ENCODE data around the gene WDR35.

Gene WDR35

DNA sequence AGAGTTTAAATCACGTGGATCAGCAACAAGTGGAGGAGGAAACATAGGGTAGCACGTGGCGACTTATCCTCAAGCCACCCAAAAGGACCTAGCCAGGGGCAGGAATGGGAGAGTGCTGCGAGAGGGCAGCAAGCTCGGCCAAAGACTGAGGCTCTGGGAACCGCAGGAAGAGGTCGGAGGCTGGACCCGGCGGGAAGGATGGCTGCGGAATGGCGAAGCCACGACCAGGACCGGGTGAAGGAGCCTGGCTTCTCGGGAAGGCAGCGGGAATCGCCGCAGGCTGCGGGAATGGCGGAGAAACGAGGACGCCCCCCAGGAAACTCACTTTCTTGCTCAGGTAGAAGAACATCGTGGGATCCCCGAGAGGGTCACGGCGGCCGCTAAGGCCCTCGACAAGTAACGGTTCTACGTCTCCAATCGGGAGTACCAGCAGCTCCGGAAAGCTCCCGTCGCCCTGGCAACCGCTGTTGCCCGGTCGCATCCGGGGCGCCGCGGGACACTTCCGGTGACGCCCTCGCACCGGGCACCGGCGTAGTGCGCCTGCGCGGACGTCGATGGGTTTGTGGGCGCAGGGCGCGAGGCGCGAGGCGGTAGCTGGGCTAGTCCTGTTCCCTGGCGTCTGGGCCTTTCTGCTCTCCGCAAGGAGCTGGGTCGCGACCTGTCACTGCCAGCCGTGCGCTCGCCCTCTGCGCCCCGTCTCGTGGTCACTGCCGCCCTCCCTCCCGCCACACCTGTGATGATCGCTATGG lies at the start of gene WDR35:
TSS of gene WDR35 (minus strand) at position 439 of the 749 bp plus-strand sequence. CDS start at position 349, 90 bp downstream.
- Histone ChIP-seq H3K9me3 (ENCODE audit: control insufficient read depth, insufficient read depth, low read length) (no peaks in the 10 kb centered on the region), H3K4me1 (ENCODE audit: control insufficient read depth, insufficient read depth, low read length) (peaks cover 24% of the 10 kb centered on the region; the same call in 1 of the 2 replicates), H3K4me3 (ENCODE audit: low read depth, low read length) (peak within 1 kb of the TSS; percentile 93), H3K9ac (ENCODE audit: low read depth, low read length) (peak within 1 kb of the TSS; percentile 64), H3K27me3 (ENCODE audit: control insufficient read depth, insufficient read depth, low read length) (no peaks in the 10 kb centered on the region), H3K36me3 (ENCODE audit: control insufficient read depth, insufficient read depth, low read length) (peaks cover 10% of the 10 kb centered on the region), H3K27ac (ENCODE audit: low read depth, low read length) (peak within 1 kb of the TSS; percentile 90)

DNA sequence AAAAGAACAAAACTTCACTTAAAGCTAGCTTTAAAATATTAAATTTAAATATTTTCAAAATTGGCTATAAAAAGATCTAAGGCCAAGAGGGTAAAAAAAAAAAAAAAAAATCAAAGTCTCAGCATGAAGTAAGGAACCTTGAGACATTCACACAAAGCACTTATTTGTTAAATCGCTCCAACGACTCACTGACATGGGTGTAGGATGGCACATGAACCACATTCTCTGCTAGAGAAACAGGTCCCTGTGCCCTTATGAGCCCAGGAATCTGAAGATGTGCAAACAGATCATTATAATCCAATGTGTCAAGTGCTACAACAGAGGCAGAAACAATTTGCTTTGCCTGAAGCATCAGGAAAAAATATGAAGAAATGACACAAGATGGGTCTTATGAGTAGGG lies 47.8 kb upstream of the WDR35 start:
- Histone ChIP-seq H3K27me3 (ENCODE audit: control insufficient read depth, insufficient read depth, low read length) (no peaks in the 10 kb centered on the region), H3K36me3 (ENCODE audit: control insufficient read depth, insufficient read depth, low read length) (peaks cover 92% of the 10 kb centered on the region), H3K4me3 (ENCODE audit: low read depth, low read length) (no peak overlapping the region), H3K9me3 (ENCODE audit: control insufficient read depth, insufficient read depth, low read length) (no peaks in the 10 kb centered on the region), H3K27ac (ENCODE audit: low read depth, low read length) (no peak overlapping the region), H3K9ac (ENCODE audit: low read depth, low read length) (no peak overlapping the region), H3K4me1 (ENCODE audit: control insufficient read depth, insufficient read depth, low read length) (peaks cover 3% of the 10 kb centered on the region; the same call in 1 of the 2 replicates)

DNA sequence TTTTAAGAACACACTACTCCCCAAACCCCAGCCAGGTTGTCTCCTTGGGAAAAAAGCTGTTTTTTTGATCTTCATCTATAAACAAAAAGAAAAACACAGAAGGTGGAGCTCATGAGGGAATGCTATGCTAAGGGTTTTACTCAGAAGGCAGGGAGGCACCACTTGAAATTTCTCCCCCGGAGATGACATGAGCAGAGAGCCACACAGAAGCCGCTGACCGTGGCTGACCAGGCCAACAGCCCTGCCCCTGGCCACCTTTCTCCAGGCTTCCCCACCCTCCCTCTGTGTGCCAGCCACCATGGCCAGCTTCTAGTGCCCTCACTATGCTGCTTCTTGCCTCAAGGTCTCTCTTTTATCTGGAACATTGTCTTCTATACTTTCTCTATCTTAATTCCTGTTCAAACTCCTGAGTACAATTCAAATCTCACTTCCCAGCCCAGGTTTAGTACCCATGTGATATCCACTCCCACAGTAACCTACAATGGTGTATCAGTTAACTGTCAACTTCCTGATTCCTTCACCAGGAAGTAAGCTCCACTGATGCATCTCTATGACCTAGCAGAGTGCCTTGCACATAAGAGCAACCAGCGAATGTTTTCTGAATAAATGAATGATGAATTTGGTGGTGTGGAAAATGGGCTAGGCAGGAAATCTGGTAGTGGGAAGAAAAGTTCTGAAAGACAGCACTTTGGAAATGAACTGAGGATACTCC lies 46.2 kb upstream of the WDR35 start:
- H3K36me3 ChIP-seq (ENCODE audit: control insufficient read depth, insufficient read depth, low read length): peaks cover 98% of the 10 kb centered on the region
- peaks cover 3% of the 10 kb centered on the region; the same call in 1 of the 2 replicates for H3K4me1 ChIP-seq (ENCODE audit: control insufficient read depth, insufficient read depth, low read length)
- H3K27ac ChIP-seq (ENCODE audit: low read depth, low read length): no peak overlapping the region
- no peak overlapping the region for H3K9ac ChIP-seq (ENCODE audit: low read depth, low read length)
- H3K4me3 ChIP-seq (ENCODE audit: low read depth, low read length): no peak overlapping the region
- H3K9me3 ChIP-seq (ENCODE audit: control insufficient read depth, insufficient read depth, low read length): no peaks in the 10 kb centered on the region
- no peaks in the 10 kb centered on the region for H3K27me3 ChIP-seq (ENCODE audit: control insufficient read depth, insufficient read depth, low read length)

DNA sequence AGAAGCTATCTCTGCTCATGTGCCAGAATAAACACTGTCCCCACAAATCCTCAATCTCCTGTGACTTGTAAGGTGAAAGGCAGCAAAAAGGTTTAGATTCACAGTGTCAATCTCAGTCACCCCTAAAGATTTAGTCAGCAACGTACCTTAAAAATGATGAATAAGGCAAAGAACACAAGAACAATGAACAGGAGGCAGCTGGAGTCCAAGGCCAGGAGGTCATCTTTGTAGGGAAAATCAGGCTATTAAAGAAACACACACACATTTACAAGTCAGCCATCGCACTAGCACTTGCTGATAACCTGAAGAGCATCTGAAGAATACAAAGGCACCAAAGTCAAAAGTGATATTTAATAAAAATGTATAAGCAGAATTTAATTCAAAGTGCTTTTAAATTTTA lies 44.9 kb upstream of the WDR35 start:
- Histone ChIP-seq H3K27ac (ENCODE audit: low read depth, low read length) (no peak overlapping the region), H3K9me3 (ENCODE audit: control insufficient read depth, insufficient read depth, low read length) (no peaks in the 10 kb centered on the region), H3K4me1 (ENCODE audit: control insufficient read depth, insufficient read depth, low read length) (peaks cover 3% of the 10 kb centered on the region; the same call in 1 of the 2 replicates), H3K36me3 (ENCODE audit: control insufficient read depth, insufficient read depth, low read length) (peaks cover 91% of the 10 kb centered on the region), H3K27me3 (ENCODE audit: control insufficient read depth, insufficient read depth, low read length) (no peaks in the 10 kb centered on the region), H3K4me3 (ENCODE audit: low read depth, low read length) (no peak overlapping the region), H3K9ac (ENCODE audit: low read depth, low read length) (no peak overlapping the region)

DNA sequence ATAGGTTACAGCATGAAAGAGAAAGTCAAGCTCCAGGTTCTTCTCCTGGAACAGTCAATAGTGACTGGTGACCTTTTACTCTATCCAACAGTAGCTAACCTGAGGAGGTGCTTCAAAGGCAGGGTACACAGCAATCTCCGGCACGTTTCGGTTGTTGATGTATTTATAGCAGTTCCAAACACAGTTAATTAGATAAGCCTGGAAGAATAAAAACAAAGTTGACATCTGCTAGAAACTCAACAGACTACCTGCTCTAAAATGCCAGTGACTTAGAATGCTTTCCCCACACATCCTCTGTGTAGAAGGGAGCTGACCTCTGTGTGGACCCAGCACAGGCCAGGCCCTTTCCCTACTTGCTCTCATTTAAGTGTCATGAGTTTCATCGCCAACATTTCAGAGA lies 44.3 kb upstream of the WDR35 start:
- Histone ChIP-seq H3K9me3 (ENCODE audit: control insufficient read depth, insufficient read depth, low read length) (no peaks in the 10 kb centered on the region), H3K27ac (ENCODE audit: low read depth, low read length) (no peak overlapping the region), H3K4me1 (ENCODE audit: control insufficient read depth, insufficient read depth, low read length) (peaks cover 3% of the 10 kb centered on the region; the same call in 1 of the 2 replicates), H3K4me3 (ENCODE audit: low read depth, low read length) (no peak overlapping the region), H3K27me3 (ENCODE audit: control insufficient read depth, insufficient read depth, low read length) (no peaks in the 10 kb centered on the region), H3K36me3 (ENCODE audit: control insufficient read depth, insufficient read depth, low read length) (peaks cover 88% of the 10 kb centered on the region), H3K9ac (ENCODE audit: low read depth, low read length) (no peak overlapping the region)

DNA sequence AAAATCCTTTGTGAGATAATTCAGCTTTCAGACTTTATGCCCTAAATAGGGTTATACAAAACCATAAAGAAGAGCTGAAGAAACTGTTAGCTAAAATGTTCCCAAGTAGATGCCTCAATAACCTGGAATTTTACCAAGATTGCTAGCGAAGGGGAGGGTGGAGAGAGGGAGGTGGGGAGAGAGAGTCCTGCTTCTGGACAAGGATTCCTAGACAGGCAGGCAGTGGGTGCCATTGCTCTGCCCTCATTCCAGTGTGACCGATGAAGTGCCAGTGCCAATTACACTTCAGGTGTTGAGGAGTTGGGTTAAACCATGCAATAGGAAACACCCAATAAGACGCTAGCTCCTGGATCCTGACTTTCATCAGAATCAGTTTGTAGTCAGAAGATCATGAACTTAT lies 43.4 kb upstream of the WDR35 start:
- Histone ChIP-seq H3K27ac (ENCODE audit: low read depth, low read length) (no peak overlapping the region), H3K4me1 (ENCODE audit: control insufficient read depth, insufficient read depth, low read length) (peaks cover 3% of the 10 kb centered on the region; the same call in 1 of the 2 replicates), H3K27me3 (ENCODE audit: control insufficient read depth, insufficient read depth, low read length) (no peaks in the 10 kb centered on the region), H3K9ac (ENCODE audit: low read depth, low read length) (no peak overlapping the region), H3K9me3 (ENCODE audit: control insufficient read depth, insufficient read depth, low read length) (no peaks in the 10 kb centered on the region), H3K36me3 (ENCODE audit: control insufficient read depth, insufficient read depth, low read length) (peaks cover 87% of the 10 kb centered on the region), H3K4me3 (ENCODE audit: low read depth, low read length) (no peak overlapping the region)

DNA sequence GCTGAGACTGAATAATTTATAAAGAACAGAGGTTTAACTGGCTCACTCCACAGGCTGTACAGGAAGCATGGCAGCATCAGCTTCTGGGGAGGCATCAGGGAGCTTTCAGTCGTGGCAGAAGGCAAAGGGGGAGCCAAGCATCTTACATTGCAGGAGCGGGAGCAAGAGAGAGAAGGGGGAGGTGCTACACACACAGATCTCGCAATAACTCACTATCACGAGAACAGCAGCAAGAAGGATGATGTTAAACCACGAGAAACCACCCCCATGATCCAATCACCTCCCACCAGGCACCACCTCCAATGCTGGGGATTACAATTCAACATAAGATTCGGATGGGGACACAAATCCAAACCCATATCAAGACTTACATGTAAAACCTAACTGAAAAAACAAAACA lies 40.3 kb upstream of the WDR35 start:
- Histone ChIP-seq H3K36me3 (ENCODE audit: control insufficient read depth, insufficient read depth, low read length) (peaks cover 61% of the 10 kb centered on the region), H3K9me3 (ENCODE audit: control insufficient read depth, insufficient read depth, low read length) (no peaks in the 10 kb centered on the region), H3K4me1 (ENCODE audit: control insufficient read depth, insufficient read depth, low read length) (peaks cover 3% of the 10 kb centered on the region; the same call in 1 of the 2 replicates), H3K4me3 (ENCODE audit: low read depth, low read length) (no peak overlapping the region), H3K9ac (ENCODE audit: low read depth, low read length) (no peak overlapping the region), H3K27me3 (ENCODE audit: control insufficient read depth, insufficient read depth, low read length) (no peaks in the 10 kb centered on the region), H3K27ac (ENCODE audit: low read depth, low read length) (no peak overlapping the region)

DNA sequence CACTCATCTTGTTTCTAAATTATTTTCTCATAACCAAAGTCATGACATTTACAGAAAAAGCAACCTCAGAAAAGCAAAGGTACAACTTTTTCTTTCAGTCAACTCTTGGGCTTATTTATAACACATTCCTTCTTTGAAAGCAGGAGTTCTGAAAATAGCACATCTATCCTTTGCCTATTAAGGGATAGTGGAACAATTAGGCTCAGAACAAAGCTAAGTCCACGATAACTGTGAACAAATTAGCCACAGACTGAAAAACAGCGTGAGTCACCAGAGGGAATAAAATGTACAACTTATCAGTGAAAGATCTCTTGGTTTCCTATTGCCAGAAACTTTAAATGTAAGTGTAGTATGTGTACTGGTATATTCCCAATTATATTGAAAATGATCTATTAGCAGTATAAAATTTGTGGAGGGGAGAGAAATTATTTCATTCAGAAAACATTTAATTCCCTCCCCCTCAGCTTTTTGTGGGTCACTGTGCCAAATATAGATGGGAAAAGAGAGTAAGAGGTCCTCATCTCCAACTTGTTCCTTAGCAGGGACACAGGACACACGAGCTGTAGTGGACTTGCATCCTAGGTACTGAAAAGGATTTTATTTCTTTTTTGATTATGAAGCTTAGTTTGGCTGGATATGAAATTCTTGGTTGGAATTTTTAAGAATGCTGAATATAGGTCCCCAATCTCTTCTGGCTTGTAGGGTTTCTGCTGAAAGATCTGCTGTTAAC lies 38.0 kb upstream of the WDR35 start:
- Histone ChIP-seq H3K9me3 (ENCODE audit: control insufficient read depth, insufficient read depth, low read length) (no peaks in the 10 kb centered on the region; the same call in 1 of the 2 replicates), H3K4me1 (ENCODE audit: control insufficient read depth, insufficient read depth, low read length) (no peaks in the 10 kb centered on the region), H3K4me3 (ENCODE audit: low read depth, low read length) (no peak overlapping the region), H3K9ac (ENCODE audit: low read depth, low read length) (no peak overlapping the region), H3K27ac (ENCODE audit: low read depth, low read length) (no peak overlapping the region), H3K27me3 (ENCODE audit: control insufficient read depth, insufficient read depth, low read length) (no peaks in the 10 kb centered on the region), H3K36me3 (ENCODE audit: control insufficient read depth, insufficient read depth, low read length) (peaks cover 38% of the 10 kb centered on the region)

DNA sequence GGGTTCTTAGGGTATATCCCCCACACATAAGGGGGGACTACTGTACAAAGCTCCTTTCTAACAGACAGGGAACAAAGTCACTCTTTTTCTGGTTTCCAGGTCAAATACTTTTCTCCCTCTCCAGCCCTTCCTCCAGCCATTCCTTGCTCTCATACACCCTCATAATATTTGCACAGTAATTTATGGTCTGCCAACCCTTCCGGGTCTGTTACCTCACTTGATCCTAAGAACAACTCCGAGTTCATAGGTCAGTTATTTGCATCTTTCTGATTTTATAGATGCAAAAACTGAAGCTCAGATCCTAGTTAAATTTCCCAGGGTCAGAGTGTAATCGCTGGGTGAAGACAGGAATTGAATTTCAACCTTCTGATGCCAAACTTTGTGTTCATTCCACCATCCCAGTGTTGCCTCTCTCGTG lies 37.4 kb upstream of the WDR35 start:
- no peak overlapping the region for H3K4me3 ChIP-seq (ENCODE audit: low read depth, low read length)
- peaks cover 3% of the 10 kb centered on the region for H3K9me3 ChIP-seq (ENCODE audit: control insufficient read depth, insufficient read depth, low read length)
- H3K9ac ChIP-seq (ENCODE audit: low read depth, low read length): no peak overlapping the region
- no peaks in the 10 kb centered on the region for H3K27me3 ChIP-seq (ENCODE audit: control insufficient read depth, insufficient read depth, low read length)
- no peak overlapping the region for H3K27ac ChIP-seq (ENCODE audit: low read depth, low read length)
- peaks cover 32% of the 10 kb centered on the region for H3K36me3 ChIP-seq (ENCODE audit: control insufficient read depth, insufficient read depth, low read length)
- no peaks in the 10 kb centered on the region for H3K4me1 ChIP-seq (ENCODE audit: control insufficient read depth, insufficient read depth, low read length)

DNA sequence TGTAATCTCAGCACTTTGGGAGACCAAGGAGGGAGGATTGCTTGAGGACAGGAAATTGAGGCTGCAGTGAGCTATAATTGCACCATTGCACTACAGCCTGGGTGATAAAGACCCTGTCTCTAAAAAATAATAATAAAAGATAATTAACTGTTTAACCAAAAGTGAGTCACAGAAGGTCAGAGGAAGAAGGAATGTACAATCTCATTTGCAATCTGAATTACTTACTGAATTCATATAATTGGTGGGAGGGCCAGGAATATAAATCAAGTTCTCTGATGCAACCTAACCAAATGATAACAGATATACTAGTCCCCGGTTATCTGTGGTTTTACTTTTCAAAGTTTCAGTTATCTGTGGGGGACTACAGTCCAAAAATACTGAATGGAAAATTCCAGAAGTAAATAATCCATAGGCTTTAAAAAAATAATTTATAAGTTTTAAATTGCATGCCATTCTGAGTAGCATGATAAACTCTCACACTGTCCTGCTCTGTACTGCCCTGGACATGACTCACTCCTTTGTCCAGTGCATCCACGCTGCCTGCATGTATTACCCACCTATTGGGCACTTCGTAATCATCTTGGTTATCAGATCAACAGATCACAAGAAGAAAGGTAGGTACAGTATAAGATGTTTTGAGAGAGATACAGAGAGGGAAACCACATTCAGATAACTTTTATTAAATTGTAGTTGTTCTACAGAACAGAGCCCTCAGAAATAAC lies 35.3 kb upstream of the WDR35 start:
- H3K27ac ChIP-seq (ENCODE audit: low read depth, low read length): no peak overlapping the region
- H3K36me3 ChIP-seq (ENCODE audit: control insufficient read depth, insufficient read depth, low read length): peaks cover 15% of the 10 kb centered on the region; the same call in 1 of the 2 replicates
- no peak overlapping the region for H3K4me3 ChIP-seq (ENCODE audit: low read depth, low read length)
- no peaks in the 10 kb centered on the region for H3K27me3 ChIP-seq (ENCODE audit: control insufficient read depth, insufficient read depth, low read length)
- no peak overlapping the region for H3K9ac ChIP-seq (ENCODE audit: low read depth, low read length)
- no peaks in the 10 kb centered on the region for H3K4me1 ChIP-seq (ENCODE audit: control insufficient read depth, insufficient read depth, low read length)
- H3K9me3 ChIP-seq (ENCODE audit: control insufficient read depth, insufficient read depth, low read length): peaks cover 14% of the 10 kb centered on the region
